HEK293 (cell line): ENCODE measurements around the gene CCDC144A.
"Not testable (repeated sequence)": the region's sequence is repeated elsewhere in the genome, so short reads cannot be mapped to it uniquely, and the experiment has no call there.

Experiments used
- CTCF ChIA-PET: fragments of 350-600 bp; formaldehyde crosslinking; extraction: SDS; loops from one replicate; lab custom pipeline; 2021; ENCODE audit warnings: antibody characterized with exemption; lab: Yijun Ruan, JAX
- POLR2A ChIA-PET: fragments of 300-600 bp; formaldehyde crosslinking; extraction: SDS; loops from one replicate; lab custom pipeline; 2020; ENCODE audit warnings: antibody characterized with exemption, inconsistent platforms; lab: Yijun Ruan, JAX
- H3K27ac ChIP-seq: fragments of 200-500 bp; sonication (Bioruptor generic); 2 replicates; pipeline ENCODE4 v1.5.1; 2014; ENCODE audit warnings: low read depth, low read length, control low read depth, inconsistent platforms; ENCODE audit errors: extremely low read depth
- H3K36me3 ChIP-seq, 2 experiments: fragments of 200-500 bp in 1 of 2; sonication (Bioruptor generic) in 1 of 2; 1 replicate in 1 of 2; 2 replicates in 1 of 2; pipeline ENCODE4 v1.5.1; 2014 to 2017; ENCODE audit warnings: inconsistent platforms in 2 of 2, low read length in 2 of 2; ENCODE audit not compliant: control insufficient read depth in 2 of 2, insufficient read depth in 1 of 2
- H3K4me1 ChIP-seq: fragments of 200-500 bp; sonication (Bioruptor generic); 2 replicates; pipeline ENCODE4 v1.5.1; 2014; ENCODE audit warnings: mild to moderate bottlenecking, low read length, inconsistent platforms; ENCODE audit not compliant: control insufficient read depth, insufficient read depth
- H3K4me3 ChIP-seq: 2 replicates; pipeline ENCODE4 v1.5.1; 2011; ENCODE audit warnings: low read depth, mild to moderate bottlenecking, control low read depth, low read length, moderate library complexity
- H3K9me3 ChIP-seq: fragments of 200-500 bp; sonication (Bioruptor generic); 2 replicates; pipeline ENCODE4 v1.5.1; 2014; ENCODE audit warnings: low read depth, low read length, inconsistent platforms; ENCODE audit not compliant: control insufficient read depth, insufficient read depth
- HOXA7 ChIP-seq: sonication (generic); formaldehyde crosslinking; IDR thresholded peaks from 2 replicates; pipeline ENCODE4 v1.8.1; 2022; ENCODE audit warnings: missing genetic modification reagents, borderline replicate concordance
- IKZF3 ChIP-seq: fragments of 450-650 bp; IDR thresholded peaks from 2 replicates; pipeline ENCODE4 v1.5.0; 2018; ENCODE audit warnings: missing biosample characterization, mild to moderate bottlenecking, missing genetic modification characterization, moderate library complexity
- KLF7 ChIP-seq: fragments of 450-650 bp; formaldehyde crosslinking; IDR thresholded peaks from 2 replicates; pipeline ENCODE4 v1.5.1; 2016; ENCODE audit warnings: missing biosample characterization, missing genetic modification characterization, borderline replicate concordance
- MEIS1 ChIP-seq: sonication (generic); formaldehyde crosslinking; IDR thresholded peaks from 2 replicates; pipeline ENCODE4 v1.8.1; 2022; ENCODE audit warnings: missing genetic modification reagents, mild to moderate bottlenecking, borderline replicate concordance
- MZF1 ChIP-seq: fragments of 450-650 bp; formaldehyde crosslinking; IDR thresholded peaks from 2 replicates; pipeline ENCODE4 v1.5.1; 2017; ENCODE audit warnings: missing biosample characterization, missing genetic modification characterization, borderline replicate concordance
- SALL2 ChIP-seq: fragments of 450-650 bp; formaldehyde crosslinking; IDR thresholded peaks from 2 replicates; pipeline ENCODE4 v1.5.0; 2017; ENCODE audit warnings: missing biosample characterization, mild to moderate bottlenecking, missing genetic modification characterization, borderline replicate concordance
- YY2 ChIP-seq: fragments of 450-650 bp; formaldehyde crosslinking; IDR thresholded peaks from 2 replicates; pipeline ENCODE4 v1.5.1; 2016; ENCODE audit warnings: missing biosample characterization, missing genetic modification characterization
- ZFP69B ChIP-seq: fragments of 450-650 bp; formaldehyde crosslinking; IDR thresholded peaks from 2 replicates; pipeline ENCODE4 v1.5.1; 2016; ENCODE audit warnings: missing biosample characterization, missing genetic modification characterization
- ZNF133 ChIP-seq: fragments of 450-650 bp; formaldehyde crosslinking; IDR thresholded peaks from 2 replicates; pipeline ENCODE4 v1.5.1; 2016; ENCODE audit warnings: missing biosample characterization, missing genetic modification characterization
- ZNF175 ChIP-seq: fragments of 450-650 bp; formaldehyde crosslinking; IDR thresholded peaks from 2 replicates; pipeline ENCODE4 v1.5.1; 2016; ENCODE audit warnings: missing biosample characterization, missing genetic modification characterization
- ZNF23 ChIP-seq: fragments of 450-650 bp; formaldehyde crosslinking; IDR thresholded peaks from 2 replicates; pipeline ENCODE4 v1.5.1; 2016; ENCODE audit warnings: missing biosample characterization, missing genetic modification characterization, borderline replicate concordance
- ZNF37A ChIP-seq: fragments of 450-650 bp; IDR thresholded peaks from 2 replicates; pipeline ENCODE4 v1.5.1; 2018; ENCODE audit warnings: missing biosample characterization, missing genetic modification characterization
- ZNF555 ChIP-seq: fragments of 450-650 bp; formaldehyde crosslinking; conservative IDR thresholded peaks from 2 replicates; pipeline ENCODE4 v1.5.1; 2017; ENCODE audit warnings: missing biosample characterization, mild to moderate bottlenecking, missing genetic modification characterization, inconsistent platforms
- ZNF658 ChIP-seq: fragments of 450-650 bp; formaldehyde crosslinking; IDR thresholded peaks from 2 replicates; pipeline ENCODE4; 2016; ENCODE audit warnings: missing biosample characterization, missing genetic modification characterization
- ZNF791 ChIP-seq: fragments of 450-650 bp; formaldehyde crosslinking; IDR thresholded peaks from 2 replicates; pipeline ENCODE4 v1.5.1; 2016; ENCODE audit warnings: missing biosample characterization, missing genetic modification characterization
- ZNF837 ChIP-seq: fragments of 450-650 bp; formaldehyde crosslinking; IDR thresholded peaks from 2 replicates; pipeline ENCODE4 v1.5.1; 2016; ENCODE audit warnings: missing biosample characterization, missing genetic modification characterization
- ZSCAN23 ChIP-seq: fragments of 450-650 bp; formaldehyde crosslinking; IDR thresholded peaks from 2 replicates; pipeline ENCODE4 v1.5.1; 2016; ENCODE audit warnings: missing biosample characterization, missing genetic modification characterization
- TF ChIP-seq, protein P1 (sequence below): fragments of 450-650 bp; formaldehyde crosslinking; IDR thresholded peaks from 2 replicates; pipeline ENCODE4 v1.5.1; 2016; ENCODE audit warnings: missing biosample characterization, missing genetic modification characterization
- TF ChIP-seq, protein P2 (sequence below): fragments of 450-650 bp; formaldehyde crosslinking; IDR thresholded peaks from 2 replicates; pipeline ENCODE4 v1.5.0; 2017; ENCODE audit warnings: missing biosample characterization, missing genetic modification characterization, borderline replicate concordance
- TF ChIP-seq, protein P3 (sequence below): fragments of 450-650 bp; formaldehyde crosslinking; IDR thresholded peaks from 2 replicates; pipeline ENCODE4 v1.5.1; 2016; ENCODE audit warnings: missing biosample characterization, missing genetic modification characterization
- TF ChIP-seq, protein P4 (sequence below): fragments of 450-650 bp; formaldehyde crosslinking; conservative IDR thresholded peaks from 2 replicates; pipeline ENCODE4 v1.5.1; 2016; ENCODE audit warnings: low read depth, missing biosample characterization, missing genetic modification characterization
- TF ChIP-seq, protein P5 (sequence below): sonication (generic); formaldehyde crosslinking; IDR thresholded peaks from 2 replicates; pipeline ENCODE4 v1.8.1; 2022; ENCODE audit warnings: mild to moderate bottlenecking, moderate library complexity, missing genetic modification reagents

CCDC144A gene

DNA sequence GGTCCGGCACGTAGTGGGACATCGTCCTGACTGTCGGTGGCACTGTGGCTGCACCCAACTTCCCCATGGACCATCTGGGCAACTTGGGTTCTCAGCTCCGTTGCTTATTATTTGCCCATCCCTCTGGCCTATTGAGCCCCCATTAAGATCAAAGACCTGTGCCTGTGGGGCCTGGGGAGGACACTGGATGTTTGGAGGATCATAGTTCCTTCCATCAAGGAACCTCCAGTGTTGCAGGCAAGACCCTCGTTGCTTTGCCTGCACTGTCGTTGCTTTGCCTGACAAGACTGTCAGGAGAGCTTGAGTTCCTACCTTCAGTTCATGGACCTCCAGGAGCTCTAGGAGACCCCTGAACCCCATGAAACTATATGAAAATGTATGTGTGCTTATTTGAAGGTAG is 127.2 kb downstream of the CCDC144A start:
- no peaks in the 10 kb centered on the region for H3K36me3 ChIP-seq
- no peak overlapping the region for H3K27ac ChIP-seq
- no peak overlapping the region for H3K4me3 ChIP-seq
- no peaks in the 10 kb centered on the region for H3K9me3 ChIP-seq
- ChIA-PET CTCF (no interaction called here), POLR2A (no interaction called here)
- H3K4me1 ChIP-seq, result no peaks in the 10 kb centered on the region
- TF ChIP-seq ZNF37A (tag by site-specific recombination) (no peak), ZNF175 (tag by site-specific recombination) (no peak), SALL2 (tag by site-specific recombination) (no peak), ZNF23 (tag by site-specific recombination) (no peak), ZNF133 (tag by site-specific recombination) (no peak), ZNF658 (tag by site-specific recombination) (no peak), KLF7 (tag by site-specific recombination) (no peak), MZF1 (no peak), ZNF791 (tag by site-specific recombination) (no peak), ZNF555 (tag by site-specific recombination) (no peak), HOXA7 (CRISPR knock-in tag) (no peak)
- TF ChIP-seq, protein P1, sequence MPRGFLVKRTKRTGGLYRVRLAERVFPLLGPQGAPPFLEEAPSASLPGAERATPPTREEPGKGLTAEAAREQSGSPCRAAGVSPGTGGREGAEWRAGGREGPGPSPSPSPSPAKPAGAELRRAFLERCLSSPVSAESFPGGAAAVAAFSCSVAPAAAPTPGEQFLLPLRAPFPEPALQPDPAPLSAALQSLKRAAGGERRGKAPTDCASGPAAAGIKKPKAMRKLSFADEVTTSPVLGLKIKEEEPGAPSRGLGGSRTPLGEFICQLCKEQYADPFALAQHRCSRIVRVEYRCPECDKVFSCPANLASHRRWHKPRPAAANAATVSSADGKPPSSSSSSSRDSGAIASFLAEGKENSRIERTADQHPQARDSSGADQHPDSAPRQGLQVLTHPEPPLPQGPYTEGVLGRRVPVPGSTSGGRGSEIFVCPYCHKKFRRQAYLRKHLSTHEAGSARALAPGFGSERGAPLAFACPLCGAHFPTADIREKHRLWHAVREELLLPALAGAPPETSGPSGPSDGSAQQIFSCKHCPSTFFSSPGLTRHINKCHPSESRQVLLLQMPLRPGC (tag by site-specific recombination), result no peak
- TF ChIP-seq, protein P2, sequence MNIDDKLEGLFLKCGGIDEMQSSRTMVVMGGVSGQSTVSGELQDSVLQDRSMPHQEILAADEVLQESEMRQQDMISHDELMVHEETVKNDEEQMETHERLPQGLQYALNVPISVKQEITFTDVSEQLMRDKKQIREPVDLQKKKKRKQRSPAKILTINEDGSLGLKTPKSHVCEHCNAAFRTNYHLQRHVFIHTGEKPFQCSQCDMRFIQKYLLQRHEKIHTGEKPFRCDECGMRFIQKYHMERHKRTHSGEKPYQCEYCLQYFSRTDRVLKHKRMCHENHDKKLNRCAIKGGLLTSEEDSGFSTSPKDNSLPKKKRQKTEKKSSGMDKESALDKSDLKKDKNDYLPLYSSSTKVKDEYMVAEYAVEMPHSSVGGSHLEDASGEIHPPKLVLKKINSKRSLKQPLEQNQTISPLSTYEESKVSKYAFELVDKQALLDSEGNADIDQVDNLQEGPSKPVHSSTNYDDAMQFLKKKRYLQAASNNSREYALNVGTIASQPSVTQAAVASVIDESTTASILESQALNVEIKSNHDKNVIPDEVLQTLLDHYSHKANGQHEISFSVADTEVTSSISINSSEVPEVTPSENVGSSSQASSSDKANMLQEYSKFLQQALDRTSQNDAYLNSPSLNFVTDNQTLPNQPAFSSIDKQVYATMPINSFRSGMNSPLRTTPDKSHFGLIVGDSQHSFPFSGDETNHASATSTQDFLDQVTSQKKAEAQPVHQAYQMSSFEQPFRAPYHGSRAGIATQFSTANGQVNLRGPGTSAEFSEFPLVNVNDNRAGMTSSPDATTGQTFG (tag by site-specific recombination), result no peak
- TF ChIP-seq, protein P3, sequence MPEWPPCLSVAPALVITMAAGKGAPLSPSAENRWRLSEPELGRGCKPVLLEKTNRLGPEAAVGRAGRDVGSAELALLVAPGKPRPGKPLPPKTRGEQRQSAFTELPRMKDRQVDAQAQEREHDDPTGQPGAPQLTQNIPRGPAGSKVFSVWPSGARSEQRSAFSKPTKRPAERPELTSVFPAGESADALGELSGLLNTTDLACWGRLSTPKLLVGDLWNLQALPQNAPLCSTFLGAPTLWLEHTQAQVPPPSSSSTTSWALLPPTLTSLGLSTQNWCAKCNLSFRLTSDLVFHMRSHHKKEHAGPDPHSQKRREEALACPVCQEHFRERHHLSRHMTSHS, result no peak
- TF ChIP-seq, all 188 proteins: peak for 0

DNA sequence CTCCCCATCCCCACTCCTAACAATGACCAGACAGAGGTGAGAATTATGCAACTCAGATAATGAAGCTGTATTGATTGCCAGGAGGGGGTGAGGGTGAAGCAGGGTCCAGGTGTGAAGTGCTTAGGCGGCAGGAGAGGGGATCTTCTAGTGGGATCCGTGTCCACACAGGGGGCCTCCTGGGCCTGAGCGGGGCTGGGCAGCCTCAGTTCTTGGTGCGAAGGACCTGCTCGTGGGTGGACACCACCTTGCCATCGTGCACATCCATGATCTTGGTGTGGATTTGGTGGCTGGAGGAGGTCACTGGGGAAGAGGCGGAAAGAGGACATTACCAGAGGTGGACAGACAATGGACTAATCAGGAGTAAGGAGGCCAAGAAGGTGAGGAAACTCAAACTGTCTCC is 127.9 kb downstream of the CCDC144A start:
- H3K27ac ChIP-seq, H3K36me3 ChIP-seq, H3K4me3 ChIP-seq, POLR2A ChIA-PET, H3K9me3 ChIP-seq, CTCF ChIA-PET, H3K4me1 ChIP-seq: not testable (repeated sequence)

DNA sequence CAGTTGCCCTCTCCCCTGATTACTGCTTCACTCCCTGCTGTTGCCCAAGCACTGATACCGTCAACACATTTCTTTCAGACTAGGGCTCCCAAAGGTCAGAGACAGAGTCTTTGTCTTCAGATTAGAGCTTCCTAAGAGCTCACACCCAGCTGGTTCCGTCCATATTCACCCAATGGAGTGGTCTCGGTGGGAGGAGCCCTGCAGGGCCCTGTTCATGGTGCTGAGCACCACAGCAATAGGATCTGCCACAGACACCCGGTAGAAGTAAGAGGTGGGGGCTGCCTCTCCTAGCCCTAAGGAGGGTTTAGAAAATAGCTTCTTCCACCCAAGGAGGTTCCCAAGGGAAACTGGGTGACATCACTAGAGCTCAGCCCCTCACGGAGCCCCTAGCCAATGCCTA is 128.3 kb downstream of the CCDC144A start:
- Histone ChIP-seq H3K4me3 (no peak overlapping the region), H3K36me3 (no peaks in the 10 kb centered on the region), H3K27ac (no peak overlapping the region), H3K4me1 (no peaks in the 10 kb centered on the region), H3K9me3 (no peaks in the 10 kb centered on the region)
- ChIA-PET CTCF (no interaction called here), POLR2A (no interaction called here)
- TF ChIP-seq ZNF837 (tag by site-specific recombination), result no peak
- TF ChIP-seq ZNF791 (tag by site-specific recombination), result no peak
- no peak for TF ChIP-seq YY2
- TF ChIP-seq, protein P4, sequence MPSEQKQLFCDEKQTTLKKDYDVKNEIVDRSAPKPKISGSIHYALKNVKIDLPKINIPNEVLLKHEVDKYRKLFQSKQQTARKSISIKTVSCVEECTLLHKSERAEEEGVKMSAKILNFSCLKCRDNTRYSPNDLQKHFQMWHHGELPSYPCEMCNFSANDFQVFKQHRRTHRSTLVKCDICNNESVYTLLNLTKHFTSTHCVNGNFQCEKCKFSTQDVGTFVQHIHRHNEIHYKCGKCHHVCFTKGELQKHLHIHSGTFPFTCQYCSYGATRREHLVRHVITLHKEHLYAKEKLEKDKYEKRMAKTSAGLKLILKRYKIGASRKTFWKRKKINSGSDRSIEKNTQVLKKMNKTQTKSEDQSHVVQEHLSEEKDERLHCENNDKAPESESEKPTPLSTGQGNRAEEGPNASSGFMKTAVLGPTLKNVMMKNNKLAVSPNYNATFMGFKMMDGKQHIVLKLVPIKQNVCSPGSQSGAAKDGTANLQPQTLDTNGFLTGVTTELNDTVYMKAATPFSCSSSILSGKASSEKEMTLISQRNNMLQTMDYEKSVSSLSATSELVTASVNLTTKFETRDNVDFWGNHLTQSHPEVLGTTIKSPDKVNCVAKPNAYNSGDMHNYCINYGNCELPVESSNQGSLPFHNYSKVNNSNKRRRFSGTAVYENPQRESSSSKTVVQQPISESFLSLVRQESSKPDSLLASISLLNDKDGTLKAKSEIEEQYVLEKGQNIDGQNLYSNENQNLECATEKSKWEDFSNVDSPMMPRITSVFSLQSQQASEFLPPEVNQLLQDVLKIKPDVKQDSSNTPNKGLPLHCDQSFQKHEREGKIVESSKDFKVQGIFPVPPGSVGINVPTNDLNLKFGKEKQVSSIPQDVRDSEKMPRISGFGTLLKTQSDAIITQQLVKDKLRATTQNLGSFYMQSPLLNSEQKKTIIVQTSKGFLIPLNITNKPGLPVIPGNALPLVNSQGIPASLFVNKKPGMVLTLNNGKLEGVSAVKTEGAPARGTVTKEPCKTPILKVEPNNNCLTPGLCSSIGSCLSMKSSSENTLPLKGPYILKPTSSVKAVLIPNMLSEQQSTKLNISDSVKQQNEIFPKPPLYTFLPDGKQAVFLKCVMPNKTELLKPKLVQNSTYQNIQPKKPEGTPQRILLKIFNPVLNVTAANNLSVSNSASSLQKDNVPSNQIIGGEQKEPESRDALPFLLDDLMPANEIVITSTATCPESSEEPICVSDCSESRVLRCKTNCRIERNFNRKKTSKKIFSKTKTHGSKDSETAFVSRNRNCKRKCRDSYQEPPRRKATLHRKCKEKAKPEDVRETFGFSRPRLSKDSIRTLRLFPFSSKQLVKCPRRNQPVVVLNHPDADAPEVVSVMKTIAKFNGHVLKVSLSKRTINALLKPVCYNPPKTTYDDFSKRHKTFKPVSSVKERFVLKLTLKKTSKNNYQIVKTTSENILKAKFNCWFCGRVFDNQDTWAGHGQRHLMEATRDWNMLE (tag by site-specific recombination), result no peak
- TF ChIP-seq ZFP69B, result no peak
- TF ChIP-seq ZSCAN23 (tag by site-specific recombination), result no peak
- TF ChIP-seq IKZF3, result no peak
- TF ChIP-seq, protein P5, sequence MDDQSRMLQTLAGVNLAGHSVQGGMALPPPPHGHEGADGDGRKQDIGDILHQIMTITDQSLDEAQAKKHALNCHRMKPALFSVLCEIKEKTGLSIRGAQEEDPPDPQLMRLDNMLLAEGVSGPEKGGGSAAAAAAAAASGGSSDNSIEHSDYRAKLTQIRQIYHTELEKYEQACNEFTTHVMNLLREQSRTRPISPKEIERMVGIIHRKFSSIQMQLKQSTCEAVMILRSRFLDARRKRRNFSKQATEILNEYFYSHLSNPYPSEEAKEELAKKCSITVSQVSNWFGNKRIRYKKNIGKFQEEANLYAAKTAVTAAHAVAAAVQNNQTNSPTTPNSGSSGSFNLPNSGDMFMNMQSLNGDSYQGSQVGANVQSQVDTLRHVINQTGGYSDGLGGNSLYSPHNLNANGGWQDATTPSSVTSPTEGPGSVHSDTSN (CRISPR knock-in tag), result no peak
- TF ChIP-seq MEIS1 (CRISPR knock-in tag), result no peak
